ENCODE results near the gene PNPLA3.

GRCh38 chr22:43995057-43995685 is 71.6 kb downstream of the PNPLA3 start:
- TF ChIP-seq, protein P1, sequence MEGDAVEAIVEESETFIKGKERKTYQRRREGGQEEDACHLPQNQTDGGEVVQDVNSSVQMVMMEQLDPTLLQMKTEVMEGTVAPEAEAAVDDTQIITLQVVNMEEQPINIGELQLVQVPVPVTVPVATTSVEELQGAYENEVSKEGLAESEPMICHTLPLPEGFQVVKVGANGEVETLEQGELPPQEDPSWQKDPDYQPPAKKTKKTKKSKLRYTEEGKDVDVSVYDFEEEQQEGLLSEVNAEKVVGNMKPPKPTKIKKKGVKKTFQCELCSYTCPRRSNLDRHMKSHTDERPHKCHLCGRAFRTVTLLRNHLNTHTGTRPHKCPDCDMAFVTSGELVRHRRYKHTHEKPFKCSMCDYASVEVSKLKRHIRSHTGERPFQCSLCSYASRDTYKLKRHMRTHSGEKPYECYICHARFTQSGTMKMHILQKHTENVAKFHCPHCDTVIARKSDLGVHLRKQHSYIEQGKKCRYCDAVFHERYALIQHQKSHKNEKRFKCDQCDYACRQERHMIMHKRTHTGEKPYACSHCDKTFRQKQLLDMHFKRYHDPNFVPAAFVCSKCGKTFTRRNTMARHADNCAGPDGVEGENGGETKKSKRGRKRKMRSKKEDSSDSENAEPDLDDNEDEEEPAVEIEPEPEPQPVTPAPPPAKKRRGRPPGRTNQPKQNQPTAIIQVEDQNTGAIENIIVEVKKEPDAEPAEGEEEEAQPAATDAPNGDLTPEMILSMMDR (IDR thresholded peaks at IDR 0.05): no peak
- no peak for TF ChIP-seq POLR2A (IDR thresholded peaks at IDR 0.05)
